GM19324 (cell line): Measurements from ENCODE around the gene PPP1R13B.

Experiments
- ATAC-seq: cut with Tn5 transposase; IDR thresholded peaks from one replicate; pipeline ENCODE4 v1.9.1; 2021; ENCODE audit warnings: mild to moderate bottlenecking, moderate library complexity; ENCODE audit not compliant: unreplicated experiment, low FRiP score

The PPP1R13B gene

DNA sequence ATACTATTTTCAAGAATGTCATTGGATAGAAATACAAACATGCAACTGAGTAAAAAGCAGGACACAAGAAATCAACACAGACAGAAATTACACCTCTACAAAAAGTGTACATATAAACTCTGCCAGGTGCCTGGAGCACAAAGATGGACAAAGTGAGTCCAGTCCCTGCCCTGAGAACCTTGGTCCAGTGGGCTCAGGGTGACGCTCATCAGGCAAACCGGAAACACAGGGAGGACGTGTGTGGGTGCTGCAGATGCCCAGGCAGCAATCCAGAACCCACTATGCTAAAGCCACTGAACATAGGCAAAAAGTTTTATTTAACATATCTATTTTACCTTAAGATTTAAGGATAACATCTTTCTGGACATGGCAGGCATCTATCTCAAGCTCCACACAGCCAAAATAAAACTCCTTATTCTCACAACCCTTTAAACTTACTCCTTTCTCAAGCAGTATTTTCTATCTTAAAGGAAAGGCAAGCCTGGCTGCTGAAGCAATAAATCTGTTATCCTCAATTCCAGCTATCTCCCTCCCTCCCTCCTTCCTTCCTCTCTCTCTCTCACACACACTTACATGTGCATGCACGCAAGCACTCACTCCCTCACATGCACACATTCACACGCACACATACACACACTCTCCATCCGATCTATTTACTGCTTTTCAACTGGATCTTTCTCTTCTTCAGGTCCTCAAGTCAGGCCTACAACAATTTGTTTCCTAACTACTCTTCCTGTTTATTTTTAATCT is 10.2 kb downstream of the PPP1R13B start:
- no peak for ATAC-seq

DNA sequence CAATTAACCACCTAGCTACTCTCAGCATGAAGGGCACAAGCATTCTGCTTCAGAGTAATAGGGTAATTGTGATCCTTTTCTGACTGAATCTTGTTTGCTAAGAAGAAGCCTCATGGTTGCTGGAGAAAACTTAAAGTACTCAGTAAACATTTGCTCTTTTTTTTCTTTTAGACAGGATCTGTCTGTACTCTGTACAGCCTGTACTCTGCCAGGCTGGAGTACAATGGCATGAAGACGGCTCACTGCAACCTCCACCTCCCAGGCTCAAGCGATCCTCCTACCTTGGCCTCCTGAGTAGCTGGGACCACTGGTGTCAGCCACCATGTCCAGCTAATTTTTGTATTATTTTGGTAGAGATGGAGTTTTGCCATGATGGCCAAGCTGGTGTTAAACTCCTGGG is 12.4 kb downstream of the PPP1R13B start:
- ATAC-seq = no peak

DNA sequence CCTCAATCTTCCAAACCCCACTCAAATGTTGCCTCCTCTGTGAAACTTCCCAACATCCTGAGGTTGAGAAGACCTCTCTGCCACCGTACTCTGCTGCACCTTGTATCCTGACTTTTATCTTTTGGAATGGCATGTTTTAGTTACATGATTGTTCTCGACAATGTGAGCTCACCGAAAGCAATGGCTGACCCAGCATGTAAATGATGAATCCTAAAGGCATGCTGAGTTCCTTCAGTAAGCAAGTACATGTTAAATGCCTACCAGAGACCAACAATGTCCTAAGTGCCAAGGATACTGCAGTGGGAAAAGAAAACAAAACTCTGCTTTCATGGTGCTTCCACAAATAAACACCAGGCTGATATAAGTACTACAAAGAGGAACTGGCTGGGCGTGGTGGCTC is 13.7 kb downstream of the PPP1R13B start:
- no peak for ATAC-seq

DNA sequence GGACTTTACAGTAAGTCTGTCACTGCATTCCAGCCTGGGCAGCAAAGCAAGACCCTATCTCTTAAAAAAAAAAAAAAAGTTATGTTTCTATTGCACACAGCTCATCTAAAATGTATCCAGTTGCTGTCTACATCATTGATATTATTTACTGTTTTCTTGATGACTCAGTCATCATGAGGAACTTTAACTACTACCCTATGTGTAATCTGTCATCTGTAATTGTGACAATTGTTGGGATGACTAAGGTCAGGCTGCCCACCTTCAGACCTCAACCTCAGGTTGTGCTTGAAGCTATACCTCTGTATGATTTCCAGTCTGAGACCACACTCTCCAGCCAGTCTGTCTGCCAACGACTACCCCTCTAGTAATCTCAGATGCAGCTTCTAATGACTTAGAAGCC is 15.3 kb downstream of the PPP1R13B start:
- no peak for ATAC-seq

DNA sequence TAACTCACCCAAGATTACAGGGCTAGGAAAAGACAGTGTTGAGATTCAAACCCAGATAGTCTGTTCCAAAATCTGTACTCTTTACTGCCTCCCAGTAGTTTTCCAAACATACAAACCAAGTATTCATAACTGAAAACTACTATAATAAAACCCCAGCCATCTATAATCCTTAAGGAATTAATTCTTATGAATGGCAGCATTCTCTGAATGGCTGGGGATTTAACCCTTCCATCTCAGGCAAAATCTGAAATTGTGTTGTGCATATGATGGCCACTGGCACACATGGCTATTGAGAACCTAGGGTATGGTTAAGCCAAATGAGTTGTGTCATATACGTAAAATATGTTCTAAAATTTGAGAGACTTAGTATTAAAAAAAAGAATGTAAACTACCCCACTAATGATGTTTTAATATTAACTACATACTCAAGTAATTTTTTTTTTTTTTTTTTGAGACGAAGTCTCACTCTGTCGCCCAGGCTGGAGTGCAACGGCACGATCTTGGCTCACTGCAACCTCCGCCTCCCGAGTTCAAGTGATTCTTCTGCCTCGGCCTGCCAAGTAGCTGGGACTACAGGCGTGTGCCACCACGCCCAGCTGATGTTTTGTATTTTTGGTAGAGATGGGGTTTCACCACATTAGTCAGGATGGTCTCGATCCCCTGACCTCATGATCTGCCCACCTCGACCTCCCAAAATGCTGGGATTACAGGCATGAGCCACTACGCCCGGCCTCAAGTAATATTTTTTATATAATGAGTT is 16.7 kb downstream of the PPP1R13B start:
- no peak for ATAC-seq

DNA sequence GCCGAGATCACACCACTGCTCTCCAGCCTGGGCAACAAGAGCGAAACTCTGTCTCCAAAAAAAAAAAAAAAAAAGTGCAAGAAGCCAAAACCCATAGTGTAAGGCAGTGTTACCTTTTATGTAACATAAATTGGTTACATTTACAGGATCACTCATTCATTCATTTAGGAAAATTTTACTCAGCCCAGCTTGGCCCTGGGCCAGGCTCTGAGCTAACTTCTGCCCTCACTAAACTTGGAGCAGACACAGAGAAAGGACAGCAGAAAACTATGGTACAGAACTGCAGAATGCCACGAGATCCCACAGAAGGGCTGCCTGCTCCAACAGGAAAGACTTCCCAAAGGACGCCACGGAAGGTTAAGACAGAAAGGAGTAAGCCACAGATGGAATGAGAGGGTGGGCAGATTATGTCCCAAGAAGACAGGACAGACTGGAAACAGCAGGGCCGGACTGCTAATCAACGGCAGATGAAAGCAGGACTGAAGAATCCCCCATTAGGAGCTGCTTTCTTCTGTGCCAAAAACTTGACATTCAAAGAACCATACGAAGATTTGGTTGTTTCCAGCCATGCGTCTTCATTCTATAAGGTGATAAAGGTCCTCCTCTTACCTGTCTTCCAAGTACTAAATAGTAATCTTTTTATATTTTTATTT is 18.9 kb downstream of the PPP1R13B start:
- ATAC-seq = no peak

DNA sequence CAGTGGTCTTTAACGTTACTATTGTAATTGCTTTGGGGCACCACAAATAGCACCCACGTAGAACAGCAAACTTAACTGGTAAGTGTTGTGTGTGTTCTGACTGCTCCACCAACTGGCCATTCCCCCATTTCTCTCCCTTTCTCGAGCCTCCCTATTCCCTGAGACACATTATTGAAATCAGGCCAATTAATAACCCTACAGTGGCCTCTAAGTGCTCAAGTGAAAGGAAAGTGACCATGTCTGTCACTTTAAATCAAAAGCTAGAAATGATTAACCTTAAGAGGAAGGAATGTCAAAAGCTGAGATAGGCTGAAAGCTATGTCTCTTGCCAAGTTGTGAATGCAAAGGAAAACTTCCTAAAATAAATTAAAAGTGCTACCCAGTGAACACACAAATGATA is 22.3 kb downstream of the PPP1R13B start:
- ATAC-seq = no peak

DNA sequence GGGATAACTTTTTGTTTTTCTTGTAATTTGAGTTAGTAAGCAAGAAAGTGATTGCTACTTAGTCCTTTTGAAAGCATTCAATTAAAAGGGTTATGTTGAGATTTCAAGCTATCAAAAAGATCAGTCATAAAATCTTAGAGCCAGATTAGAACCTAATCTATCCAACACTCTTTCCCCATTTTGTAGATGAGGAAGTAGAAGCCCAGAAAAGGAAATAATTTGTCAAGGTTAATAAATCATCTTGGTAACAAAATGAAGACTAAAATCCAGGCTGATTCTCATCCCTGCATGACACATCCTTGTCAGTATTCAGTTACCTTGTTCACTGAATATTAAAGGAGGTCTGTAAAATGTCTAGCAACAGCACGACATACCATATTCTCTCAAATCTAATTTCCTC is 26.5 kb downstream of the PPP1R13B start:
- no peak for ATAC-seq

DNA sequence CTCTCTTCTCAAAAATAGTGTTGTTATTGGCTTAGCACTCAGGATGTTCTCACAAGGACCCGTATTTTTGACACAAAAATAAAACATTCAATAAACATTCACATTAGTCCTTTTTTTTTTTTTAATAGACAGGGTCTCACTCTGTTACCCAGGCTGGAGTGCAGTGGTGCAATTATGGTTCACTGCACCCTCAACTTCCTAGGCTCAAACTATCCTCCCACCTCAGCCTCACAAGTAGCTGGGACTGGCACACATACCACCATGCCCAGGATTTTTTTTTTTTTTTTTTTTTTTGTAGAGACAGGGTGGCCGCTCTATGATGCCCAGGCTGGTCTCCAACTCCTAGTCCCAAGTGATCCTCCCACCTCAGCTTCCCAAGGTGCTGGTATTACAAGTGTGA is 27.0 kb downstream of the PPP1R13B start:
- no peak for ATAC-seq

DNA sequence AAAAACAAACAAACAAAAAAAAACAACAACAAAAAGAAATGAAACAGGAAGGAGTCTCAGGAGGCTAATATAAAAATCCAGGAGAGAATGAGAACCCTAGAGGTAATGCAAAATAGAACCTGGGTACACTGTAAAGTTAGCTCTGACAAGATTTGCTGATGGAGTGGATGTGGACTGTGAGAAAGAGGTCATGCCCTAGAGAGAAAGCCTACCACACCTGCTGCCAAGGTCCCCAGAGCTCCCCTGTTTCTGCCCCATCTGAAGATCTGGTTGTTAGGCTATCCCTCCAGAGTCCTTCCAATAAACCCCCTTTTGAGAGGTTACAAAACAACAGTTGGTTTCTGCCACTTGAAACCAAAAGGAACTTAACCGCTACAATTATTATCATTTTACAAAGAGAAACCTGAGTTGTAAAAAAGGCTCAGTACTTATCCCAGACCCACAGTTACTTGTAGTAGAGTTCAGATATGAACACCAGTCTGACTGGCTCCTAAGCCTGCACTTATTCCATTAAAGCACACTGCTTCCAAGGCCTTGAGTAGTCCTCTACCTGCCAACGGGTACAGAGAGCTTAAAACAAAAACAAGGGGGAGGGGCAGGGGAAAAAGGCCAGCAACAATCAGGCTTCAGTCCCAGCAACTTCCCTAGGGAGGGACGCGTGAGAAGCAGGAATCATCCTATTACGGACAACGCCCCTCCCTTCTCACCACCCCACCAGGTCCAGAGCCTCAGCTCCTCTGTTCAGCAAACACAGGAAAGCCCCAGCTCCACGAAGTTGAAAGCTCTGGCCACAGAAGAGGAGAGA is 27.7 kb downstream of the PPP1R13B start:
- no peak for ATAC-seq

DNA sequence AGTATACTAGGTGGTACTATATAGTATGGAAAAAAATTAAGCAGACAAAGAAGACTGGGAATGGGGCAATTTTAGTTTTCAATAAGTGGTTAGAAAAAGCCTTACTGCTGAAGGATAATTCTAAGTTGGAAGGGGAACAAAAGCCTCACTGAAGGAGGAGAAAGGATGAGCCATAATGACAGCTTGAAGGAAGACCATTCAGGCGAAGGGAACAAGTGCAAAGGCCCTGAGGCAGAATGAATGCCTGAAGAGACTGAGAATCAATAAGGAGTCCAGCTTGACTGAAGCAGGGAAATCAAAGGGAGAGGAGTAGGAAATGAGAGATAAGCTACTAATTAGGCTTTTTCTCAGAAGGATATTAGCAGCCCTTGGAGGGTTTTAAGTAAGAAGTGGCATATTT is 28.5 kb downstream of the PPP1R13B start:
- ATAC-seq = no peak

DNA sequence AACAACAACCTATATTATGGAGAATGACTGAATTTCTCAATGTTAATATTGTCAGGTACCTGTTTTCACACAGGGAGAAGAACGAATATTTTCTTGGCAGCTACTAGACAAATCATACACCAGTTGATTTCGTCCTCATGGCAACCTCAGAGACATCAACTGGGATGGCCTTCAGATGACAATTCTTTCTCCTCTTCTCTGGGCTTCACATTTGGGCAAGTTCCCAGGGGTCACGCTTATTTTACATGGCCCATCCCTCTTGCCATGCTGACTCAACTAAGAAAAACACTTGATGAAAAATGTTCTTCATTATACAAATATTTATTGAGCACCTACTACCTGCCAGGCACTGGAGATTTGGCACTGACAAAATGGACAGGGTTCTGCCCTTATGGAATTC is 29.0 kb downstream of the PPP1R13B start:
- no peak for ATAC-seq

DNA sequence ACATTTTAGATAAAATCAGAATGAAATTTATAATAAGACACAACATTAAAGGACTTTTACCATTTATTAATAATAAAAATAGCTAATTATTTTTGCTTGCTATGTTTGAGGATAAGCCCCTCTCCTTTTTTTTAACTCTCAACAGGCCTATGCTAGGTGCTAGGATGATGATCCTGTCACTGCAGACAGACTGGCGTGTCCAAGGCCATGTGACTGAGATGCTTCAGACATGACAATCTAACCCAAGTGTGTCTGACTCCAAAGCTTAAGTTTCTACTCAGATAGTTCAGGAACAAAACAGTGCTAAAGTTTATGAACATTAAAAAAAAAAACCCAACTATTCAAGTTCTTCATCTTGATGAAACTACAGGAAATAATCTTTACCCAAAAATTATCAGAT is 29.8 kb downstream of the PPP1R13B start:
- ATAC-seq = no peak

DNA sequence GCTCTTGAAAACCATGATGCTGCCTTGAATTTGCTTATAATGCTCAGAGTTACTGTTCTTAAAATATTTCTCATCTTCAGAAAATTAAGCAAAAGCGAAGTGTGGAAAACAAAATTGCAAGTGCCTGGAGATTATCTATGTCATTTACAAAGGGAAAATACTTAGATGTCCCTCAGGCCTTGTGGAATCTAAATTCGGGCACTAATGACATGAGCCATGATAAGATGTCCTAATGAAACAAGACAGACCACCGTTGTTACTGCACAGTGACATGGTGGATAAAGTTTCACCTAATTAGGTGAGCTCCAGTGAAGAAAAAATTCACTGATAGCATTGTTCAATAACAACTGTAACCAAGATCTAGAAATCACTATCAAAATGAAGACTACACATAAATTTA is 30.4 kb downstream of the PPP1R13B start:
- no peak for ATAC-seq

DNA sequence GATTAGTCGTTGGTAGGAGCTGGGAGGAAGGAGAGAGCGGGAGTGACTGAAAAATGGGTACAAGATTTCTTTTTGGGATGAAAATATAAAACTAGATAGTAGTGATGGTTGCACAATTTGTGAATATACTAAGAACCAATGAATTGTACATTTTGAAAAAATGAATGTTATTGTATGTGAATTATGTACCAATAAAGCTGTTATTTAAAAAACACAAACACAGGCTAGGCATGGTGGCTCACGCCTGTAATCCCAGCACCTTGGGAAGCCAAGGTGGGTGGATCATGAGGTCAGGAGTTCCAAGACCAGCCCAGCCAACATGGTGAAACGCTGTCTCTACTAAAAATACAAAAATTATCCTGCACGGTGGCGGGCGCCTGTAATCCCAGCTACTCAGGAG is 32.1 kb downstream of the PPP1R13B start:
- no peak for ATAC-seq

DNA sequence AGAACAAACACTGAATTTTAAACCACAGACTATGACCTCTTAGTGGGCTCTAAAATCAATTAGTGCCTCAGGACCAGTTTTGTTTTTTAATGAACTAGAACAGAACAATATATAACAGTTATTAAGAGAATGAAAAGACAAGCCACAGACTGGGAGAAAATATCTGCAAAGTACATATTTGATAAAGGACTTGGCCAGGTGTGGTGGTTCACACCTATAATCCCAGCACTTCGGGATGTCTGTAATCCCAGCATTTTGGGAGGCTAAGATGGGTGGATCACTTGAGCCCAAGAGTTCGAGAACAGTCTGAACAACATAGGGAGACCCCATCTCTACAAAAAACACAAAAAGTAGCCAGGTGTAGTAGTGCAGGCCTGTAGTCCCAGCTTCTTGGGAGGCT is 36.2 kb downstream of the PPP1R13B start:
- no peak for ATAC-seq

DNA sequence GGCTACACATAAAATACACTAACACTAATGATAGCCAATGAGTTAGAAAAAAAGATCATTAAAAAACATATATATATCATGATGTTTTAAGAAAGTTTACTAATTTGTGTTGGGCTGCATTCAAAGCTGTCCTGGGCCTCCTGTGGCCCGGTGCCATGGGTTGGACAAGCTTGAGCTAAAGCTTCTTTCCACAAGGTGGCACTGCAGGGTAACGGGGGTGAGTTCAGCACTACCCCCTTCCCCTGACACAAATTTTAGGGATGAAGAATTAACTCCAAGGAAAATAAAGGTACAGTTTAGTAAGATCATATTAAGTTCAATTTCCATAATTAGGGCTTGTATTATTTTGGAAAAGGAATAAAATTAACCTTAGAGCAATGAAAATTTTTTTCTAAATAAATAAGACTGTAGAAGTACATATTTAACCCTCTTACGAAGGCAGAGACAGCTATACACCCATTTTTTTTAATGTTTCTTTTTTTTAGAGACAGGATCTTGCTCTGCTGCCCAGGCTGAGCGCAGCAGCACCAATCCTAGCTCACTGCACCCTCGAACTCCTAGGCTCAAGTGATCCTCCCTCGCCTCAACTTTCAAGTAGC is 38.9 kb downstream of the PPP1R13B start:
- no peak for ATAC-seq

DNA sequence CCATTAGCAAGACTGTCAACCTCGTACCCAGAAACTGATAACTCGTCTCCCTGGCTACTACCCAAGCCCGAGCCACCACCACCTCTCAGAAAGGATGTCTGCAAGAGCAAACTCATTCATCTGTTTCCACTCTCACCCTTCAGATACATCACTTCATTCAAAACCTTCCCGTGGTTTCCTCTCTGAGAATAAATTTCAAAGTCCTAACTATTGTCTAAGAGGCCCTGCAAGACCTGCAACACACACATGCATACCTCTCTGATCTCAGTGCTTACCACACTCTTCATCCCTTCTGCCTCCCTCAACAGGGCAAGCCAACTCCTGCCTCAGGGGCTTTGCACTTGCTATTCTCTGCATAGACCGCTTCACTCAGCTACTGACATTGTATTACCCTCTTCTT is 40.6 kb downstream of the PPP1R13B start:
- ATAC-seq = no peak

DNA sequence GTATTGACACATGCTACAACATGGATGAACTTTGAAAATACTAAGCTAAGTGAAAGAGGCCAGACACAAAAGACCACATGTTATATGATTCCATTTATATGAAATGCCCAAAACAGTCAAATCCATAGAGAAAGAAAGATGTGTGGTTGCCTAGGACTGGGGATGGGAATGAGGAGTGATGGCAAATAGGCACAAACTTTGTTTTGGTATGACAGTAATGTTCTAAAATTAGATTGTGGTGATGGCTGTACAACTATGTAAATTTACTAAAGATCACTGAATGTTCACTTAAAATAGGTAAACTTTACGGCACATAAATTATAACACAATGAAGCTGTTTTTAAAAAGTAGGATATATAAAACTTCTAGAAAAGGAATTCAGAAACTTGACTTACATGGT is 41.7 kb downstream of the PPP1R13B start:
- no peak for ATAC-seq

DNA sequence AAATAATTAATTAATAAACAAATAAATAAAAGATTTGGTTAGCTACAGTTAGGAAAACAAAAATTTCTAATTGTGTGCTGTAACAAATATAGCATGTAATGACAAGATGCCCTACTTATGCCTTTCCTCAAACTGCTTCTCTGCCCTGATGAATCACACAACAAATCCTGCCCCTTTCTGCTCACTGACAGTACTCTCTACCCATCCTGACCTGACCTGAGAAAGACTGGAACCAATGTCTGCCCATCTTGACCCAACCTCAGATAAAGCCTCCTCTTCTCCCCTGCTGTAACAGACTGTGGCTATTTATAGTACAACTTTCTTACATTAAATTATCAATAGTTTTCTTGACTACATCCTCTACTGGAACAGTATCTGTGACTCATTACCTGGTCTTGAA is 43.7 kb downstream of the PPP1R13B start:
- no peak for ATAC-seq

DNA sequence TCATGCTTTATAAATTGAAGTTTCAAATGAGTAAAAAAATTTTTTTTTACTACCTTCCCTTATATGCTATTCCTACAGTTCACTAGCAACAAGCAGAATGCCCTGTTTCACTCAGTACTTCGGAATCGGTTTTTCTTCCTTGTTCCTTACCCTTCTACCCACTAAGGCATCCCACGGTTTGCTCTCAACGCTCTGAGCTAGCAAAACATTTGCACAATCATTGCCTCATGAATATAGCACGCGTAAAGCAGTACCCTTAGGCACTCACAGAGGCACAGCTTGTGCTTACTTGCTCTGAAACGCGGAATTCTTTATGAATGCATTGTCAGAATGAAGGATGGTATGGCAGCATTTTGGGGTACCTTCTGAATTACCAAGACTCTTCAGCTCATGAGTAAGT is 45.0 kb downstream of the PPP1R13B start:
- no peak for ATAC-seq
